ENCODE measurements around the gene B3GNT8.

- TF ChIP-seq CTCF (conservative IDR thresholded peaks at IDR 0.05) (no peak), ZFX (IDR thresholded peaks at IDR 0.05) (no peak)
These were observed 40.7 kb downstream of the B3GNT8 start for GRCh38 chr19:41386442-41386841.
